ENCODE results near the gene SOCS7.
"Not testable (repeated sequence)": the region's sequence is repeated elsewhere in the genome, so short reads cannot be mapped to it uniquely, and the experiment has no call there.

Gene SOCS7

GRCh38 chr17:38435795-38436194 lies 84.2 kb downstream of the SOCS7 start:
- Mint-ChIP-seq H3K4me3 (no peak overlapping the region), H3K27ac (no peak overlapping the region), H3K36me3 (ENCODE audit: low read depth) (no peaks in the 10 kb centered on the region), H3K4me1 (peaks cover 30% of the 10 kb centered on the region), H3K9me3 (no peaks in the 10 kb centered on the region), H3K27me3 (ENCODE audit: low read depth) (no peaks in the 10 kb centered on the region)
- no peak for TF ChIP-seq CTCF (IDR thresholded peaks at IDR 0.05; ENCODE audit: unreplicated experiment in 3 of 3)

- peaks cover 28% of the 10 kb centered on the region for H3K4me1 Mint-ChIP-seq
- no peaks in the 10 kb centered on the region for H3K9me3 Mint-ChIP-seq
- peak overlapping the region in 1 of 3 experiments; percentile 3 for H3K27ac Mint-ChIP-seq
- H3K4me3 Mint-ChIP-seq, result no peak overlapping the region
- no peaks in the 10 kb centered on the region for H3K27me3 Mint-ChIP-seq (ENCODE audit: low read depth)
- H3K36me3 Mint-ChIP-seq (ENCODE audit: low read depth), result no peaks in the 10 kb centered on the region
- TF ChIP-seq CTCF (IDR thresholded peaks at IDR 0.05; ENCODE audit: unreplicated experiment in 3 of 3), result no peak
Observed at GRCh38 chr17:38436386-38436785, 84.7 kb downstream of the SOCS7 start.

DNA sequence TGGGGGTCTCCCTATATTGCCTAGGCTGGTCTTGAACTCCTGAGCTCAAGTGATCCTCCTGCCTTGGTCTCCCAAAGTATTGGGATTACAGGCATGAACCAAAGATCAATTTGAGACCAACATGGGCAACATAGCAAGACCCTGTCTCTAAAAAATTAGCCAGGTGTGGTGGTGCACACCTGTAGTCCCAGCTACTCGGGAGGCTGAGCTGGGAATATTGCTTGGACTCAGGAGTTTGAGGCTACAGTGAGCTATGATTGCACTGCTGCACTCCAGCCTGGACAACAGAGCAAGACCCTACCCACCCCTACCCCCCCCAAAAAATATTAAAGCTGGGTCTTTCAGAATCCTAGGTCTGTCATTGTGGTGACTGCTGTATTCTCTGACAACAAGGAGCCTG lies 85.7 kb downstream of the SOCS7 start:
- H3K27ac Mint-ChIP-seq; H3K9me3 Mint-ChIP-seq; H3K36me3 Mint-ChIP-seq (ENCODE audit: low read depth); H3K4me3 Mint-ChIP-seq; H3K27me3 Mint-ChIP-seq (ENCODE audit: low read depth): not testable (repeated sequence)
- H3K4me1 Mint-ChIP-seq, result peaks cover 32% of the 10 kb centered on the region

DNA sequence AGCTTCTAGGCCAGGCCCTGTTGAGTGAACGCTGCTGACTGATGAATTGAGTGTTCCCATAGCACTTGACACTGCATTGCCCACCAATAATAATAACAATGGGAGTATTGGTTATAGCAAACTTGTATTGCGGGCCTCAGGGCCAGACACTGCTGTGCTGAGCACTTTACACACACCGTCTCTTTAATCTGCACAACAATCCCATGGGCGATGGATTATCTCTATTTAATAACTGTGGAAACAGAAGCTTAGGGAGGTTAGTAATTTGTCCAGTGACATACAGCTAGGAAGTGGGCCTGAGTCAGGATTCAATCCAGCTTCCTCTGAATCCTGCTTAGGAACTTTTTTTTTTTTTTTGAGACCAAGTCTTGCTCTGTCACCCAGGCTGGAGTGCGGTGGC lies 87.8 kb downstream of the SOCS7 start:
- no peaks in the 10 kb centered on the region for H3K9me3 Mint-ChIP-seq
- no peak for TF ChIP-seq CTCF (IDR thresholded peaks at IDR 0.05; ENCODE audit: unreplicated experiment in 3 of 3)
- peak overlapping the region in 1 of 3 experiments; percentile 21 for H3K27ac Mint-ChIP-seq
- H3K36me3 Mint-ChIP-seq (ENCODE audit: low read depth), result no peaks in the 10 kb centered on the region
- no peak overlapping the region for H3K4me3 Mint-ChIP-seq
- H3K4me1 Mint-ChIP-seq, result peaks cover 35% of the 10 kb centered on the region
- H3K27me3 Mint-ChIP-seq (ENCODE audit: low read depth), result no peaks in the 10 kb centered on the region

GRCh38 chr17:38440614-38441397 lies 89.2 kb downstream of the SOCS7 start:
- Mint-ChIP-seq H3K27me3 (ENCODE audit: low read depth) (no peaks in the 10 kb centered on the region), H3K27ac (peak overlapping the region in 1 of 3 experiments; percentile 72), H3K9me3 (no peaks in the 10 kb centered on the region), H3K4me1 (peaks cover 25% of the 10 kb centered on the region), H3K36me3 (ENCODE audit: low read depth) (no peaks in the 10 kb centered on the region), H3K4me3 (no peak overlapping the region)
- no peak for TF ChIP-seq CTCF (IDR thresholded peaks at IDR 0.05; ENCODE audit: unreplicated experiment in 3 of 3)

DNA sequence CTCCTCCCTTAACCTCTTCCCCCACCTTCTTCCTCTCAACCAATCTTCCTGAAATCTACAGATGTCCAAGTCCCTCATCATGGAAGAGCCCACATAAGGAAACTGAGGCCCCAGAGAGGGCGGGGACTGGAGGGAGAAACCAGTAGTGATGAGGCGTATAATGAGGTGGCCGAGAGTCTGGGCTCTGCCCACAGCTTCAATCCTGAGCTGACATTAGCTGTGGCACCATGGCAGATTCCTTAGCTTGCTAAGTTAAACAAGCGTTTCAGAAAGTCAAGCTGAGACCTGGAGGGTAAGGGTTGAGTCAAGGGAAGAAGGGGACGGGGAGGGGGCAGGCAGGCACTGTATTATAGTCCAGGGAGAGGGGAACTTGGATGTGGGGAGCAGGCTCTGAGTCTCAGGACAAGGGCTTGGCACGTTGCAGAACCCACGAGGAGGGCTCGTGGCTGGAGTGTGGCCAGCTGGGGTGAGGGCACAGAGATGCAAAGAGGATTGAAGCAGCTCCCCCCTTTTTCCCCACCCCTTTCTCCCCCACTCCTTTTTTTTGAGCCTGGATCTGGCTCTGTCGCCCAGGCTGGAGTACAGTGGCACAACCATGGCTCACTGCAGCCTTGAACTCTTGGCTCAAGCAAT lies 89.9 kb downstream of the SOCS7 start:
- no peaks in the 10 kb centered on the region for H3K27me3 Mint-ChIP-seq (ENCODE audit: low read depth)
- H3K36me3 Mint-ChIP-seq (ENCODE audit: low read depth), result no peaks in the 10 kb centered on the region
- H3K4me1 Mint-ChIP-seq, result peaks cover 25% of the 10 kb centered on the region
- H3K9me3 Mint-ChIP-seq, result no peaks in the 10 kb centered on the region
- H3K4me3 Mint-ChIP-seq, result no peak overlapping the region
- H3K27ac Mint-ChIP-seq, result peak overlapping the region in 1 of 3 experiments; percentile 72
- no peak for TF ChIP-seq CTCF (IDR thresholded peaks at IDR 0.05; ENCODE audit: unreplicated experiment in 3 of 3)

All from nephron (organoid).